Measurements from ENCODE around the gene GRIK1. TPM values are rescaled to one million over a fixed set of nuclear protein-coding genes. Genes with fewer than 3 reads are reported as not detected.

GRIK1 gene
- total RNA-seq, 1 donor from 2014 or later, result not detected

- ATAC-seq, result no peak
Observed at GRCh38 chr21:29826386-29826785, 113.4 kb downstream of the GRIK1 start.

GRCh38 chr21:29825936-29826335 lies 113.9 kb downstream of the GRIK1 start:
- no peak for ATAC-seq

- no peak for ATAC-seq
Observed at GRCh38 chr21:29825345-29825744, 114.5 kb downstream of the GRIK1 start.

DNA sequence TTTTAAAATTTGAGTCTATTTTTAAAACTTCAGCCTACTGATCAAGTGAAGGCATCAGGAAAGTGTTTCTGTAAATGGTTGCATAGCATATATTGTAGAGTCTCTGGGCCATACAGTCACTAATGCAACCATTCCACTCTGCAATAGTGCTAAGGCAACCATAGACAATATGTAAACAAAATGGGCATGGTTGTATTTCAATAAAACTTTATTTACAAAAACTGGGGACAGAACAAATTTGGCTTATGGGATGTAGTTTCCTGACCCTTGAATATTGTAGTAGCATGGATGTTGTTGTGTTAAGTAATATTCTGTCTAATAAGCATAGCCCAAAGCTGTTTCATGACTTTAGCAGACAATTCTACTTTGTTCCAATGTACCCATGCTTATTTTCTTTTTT lies 117.7 kb downstream of the GRIK1 start:
- ATAC-seq, result no peak

- no peak for ATAC-seq
Observed at GRCh38 chr21:29821230-29821629, 118.6 kb downstream of the GRIK1 start.

GRCh38 chr21:29819675-29820326 lies 120.0 kb downstream of the GRIK1 start:
- no peak for ATAC-seq

DNA sequence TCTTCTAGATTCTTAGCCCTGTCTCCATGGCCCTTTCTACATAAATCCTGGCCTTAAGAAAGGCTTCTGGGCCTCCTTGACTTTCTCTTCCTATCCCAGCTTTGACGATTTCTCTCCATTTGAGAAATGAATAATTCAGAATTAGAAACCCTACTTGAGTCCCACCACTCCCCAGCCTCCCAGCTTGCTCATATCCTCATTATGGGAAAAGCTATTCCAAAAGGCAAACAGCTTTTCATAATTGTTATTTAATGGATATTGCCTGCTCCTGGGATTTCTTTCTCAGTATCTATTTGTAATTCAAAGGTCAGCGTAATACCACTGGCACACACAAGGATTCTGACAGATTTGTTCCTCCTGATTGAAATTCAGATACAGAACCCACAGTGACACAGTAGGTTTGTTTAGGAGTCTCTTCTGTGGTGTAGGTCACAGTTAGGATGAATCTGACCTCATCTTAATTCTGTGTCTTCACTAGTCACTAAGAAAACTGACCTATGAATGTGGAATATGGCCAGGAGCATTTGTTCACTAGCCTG lies 121.3 kb downstream of the GRIK1 start:
- ATAC-seq, result no peak

GRCh38 chr21:29817450-29817849 lies 122.3 kb downstream of the GRIK1 start:
- ATAC-seq, result no peak

- no peak for ATAC-seq
Observed at GRCh38 chr21:29812947-29813346, 126.8 kb downstream of the GRIK1 start.

DNA sequence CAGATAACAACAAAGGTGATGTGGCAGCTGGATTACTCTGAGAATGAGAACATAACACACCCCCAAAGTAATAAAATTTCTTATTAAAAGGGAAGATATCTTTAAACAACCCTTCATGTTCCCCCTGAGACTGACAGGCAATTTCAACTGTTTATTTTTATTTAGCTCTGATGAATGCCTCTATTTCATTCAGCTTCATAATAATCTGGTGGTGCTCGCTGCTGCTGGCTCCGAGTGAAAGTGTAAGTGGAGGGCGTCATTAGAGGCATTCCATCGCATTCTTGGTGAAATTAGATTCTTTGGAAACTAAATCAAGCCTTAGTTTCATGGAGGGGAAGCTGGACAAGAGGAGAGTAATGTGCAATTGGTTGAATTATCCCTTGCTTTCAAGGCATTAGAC lies 128.9 kb downstream of the GRIK1 start:
- ATAC-seq, result no peak

DNA sequence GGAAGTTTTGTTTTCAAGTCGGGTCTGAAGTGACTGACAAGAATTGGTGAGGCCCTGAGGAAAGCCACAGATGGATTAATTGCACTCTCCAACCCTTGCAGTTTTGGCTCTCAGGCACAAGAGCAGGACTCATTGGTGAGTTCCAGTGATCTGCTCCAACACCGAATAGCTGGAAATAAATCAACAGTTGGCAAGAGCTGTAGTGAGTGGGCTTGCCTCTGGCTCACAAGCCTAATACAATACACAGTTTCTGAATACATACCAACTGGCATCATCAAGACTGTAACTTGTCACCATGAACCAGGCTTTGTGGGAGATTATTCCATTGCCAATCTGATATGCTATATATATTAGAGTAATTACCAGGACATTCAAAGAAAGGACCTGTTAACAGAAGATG lies 131.6 kb downstream of the GRIK1 start:
- ATAC-seq, result no peak

GRCh38 chr21:29805105-29805504 lies 134.7 kb downstream of the GRIK1 start:
- ATAC-seq, result peak; percentile 54

GRCh38 chr21:29803191-29803590 lies 136.6 kb downstream of the GRIK1 start:
- ATAC-seq, result no peak

DNA sequence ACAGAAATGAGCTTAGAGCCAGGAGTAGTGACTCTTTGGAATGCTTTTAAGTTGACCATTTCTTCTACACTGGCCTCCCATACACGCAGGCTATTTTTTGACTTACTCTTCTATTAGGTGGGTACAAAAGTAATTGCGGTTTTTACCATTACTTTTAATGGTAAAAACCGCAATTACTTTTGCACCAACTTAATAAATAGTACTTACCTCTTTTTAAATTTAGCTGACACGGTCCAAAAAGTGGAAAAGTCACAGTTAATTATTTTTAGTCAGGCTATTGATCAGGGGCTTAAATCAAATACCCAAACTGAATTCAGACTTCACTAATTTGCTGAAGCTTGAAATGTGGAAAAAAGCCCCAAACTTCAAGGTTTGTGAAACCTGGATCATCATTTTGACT lies 138.7 kb downstream of the GRIK1 start:
- ATAC-seq, result no peak

DNA sequence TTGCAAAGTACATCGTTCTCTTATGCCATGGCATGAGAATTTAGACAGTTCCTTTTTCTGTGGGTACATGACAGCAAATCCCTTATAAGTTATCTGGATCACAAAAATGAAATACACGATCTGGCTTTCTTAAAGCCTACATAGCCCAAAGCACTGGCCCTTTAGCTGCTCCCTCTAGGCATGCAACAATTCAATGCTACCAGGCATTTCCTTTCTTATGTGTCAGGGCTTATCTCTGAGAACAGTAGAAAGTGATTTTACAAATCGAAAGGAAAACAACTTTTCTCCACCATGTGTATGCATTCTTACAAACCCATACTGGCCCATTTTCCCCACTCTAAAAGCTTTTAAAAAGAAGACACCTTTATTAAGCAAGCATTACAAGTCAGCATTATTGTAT lies 139.7 kb downstream of the GRIK1 start:
- ATAC-seq, result no peak

- ATAC-seq, result no peak
Observed at GRCh38 chr21:29798840-29799239, 141.0 kb downstream of the GRIK1 start.

DNA sequence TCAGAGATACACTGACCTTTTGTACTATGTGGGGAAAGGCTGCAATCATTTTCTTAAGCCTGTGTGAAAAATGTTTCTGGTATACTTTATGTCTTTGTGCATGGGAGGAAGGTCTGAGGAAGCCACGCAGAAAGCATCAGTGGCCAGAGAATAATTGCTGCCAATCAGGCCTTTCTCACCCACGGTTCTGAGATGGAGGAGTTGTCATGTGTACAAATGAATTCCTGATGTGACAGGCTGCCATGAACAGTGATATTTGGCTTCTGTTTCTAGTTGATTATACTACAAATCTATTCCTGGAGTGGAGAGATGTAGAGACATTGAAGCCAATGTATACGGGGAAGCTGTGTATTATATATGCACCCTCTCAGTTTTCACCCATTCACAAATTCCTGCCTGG lies 142.6 kb downstream of the GRIK1 start:
- no peak for ATAC-seq

- no peak for ATAC-seq
Observed at GRCh38 chr21:29793712-29794111, 146.1 kb downstream of the GRIK1 start.

DNA sequence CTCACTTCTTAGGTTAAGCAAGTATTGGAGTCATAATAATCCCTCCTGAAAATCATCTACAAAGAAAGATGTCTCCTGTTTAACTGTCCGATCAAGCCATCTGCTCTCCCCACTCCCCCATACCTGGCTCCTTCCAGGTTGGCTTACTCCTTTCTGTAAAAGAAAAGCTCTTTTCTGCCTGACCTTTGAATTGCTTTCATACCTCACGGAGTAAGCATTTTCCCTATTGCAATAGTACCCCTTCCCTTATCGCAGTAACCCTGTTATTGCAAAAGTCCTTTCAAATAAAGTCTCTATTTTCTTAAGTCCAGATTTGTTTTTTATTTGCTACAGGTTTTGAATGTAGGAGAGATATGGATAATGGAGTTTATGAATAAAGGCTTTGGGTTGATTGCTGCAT lies 150.4 kb downstream of the GRIK1 start:
- ATAC-seq, result no peak

DNA sequence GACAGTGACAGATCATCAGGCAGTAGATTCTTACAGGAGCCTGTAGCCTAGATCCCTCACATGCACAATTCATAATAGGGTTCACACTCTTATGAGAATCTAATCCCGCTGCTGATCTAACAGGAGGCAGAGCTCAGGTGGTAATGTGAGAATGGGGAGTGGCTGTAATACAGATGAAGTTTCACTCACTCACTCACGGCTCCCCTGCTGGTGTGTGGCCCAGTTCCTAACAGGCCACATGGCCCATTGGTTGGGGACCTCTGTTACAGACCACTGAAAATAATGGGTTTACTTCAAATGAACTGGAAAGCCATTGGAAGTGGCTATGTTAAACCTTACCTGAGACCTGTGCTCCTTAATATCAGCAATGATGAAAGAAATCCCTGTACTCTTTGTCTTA lies 151.0 kb downstream of the GRIK1 start:
- ATAC-seq, result no peak

- ATAC-seq, result no peak
Observed at GRCh38 chr21:29787361-29787909, 152.4 kb downstream of the GRIK1 start.

- ATAC-seq, result no peak
Observed at GRCh38 chr21:29786496-29787360, 153.1 kb downstream of the GRIK1 start.

DNA sequence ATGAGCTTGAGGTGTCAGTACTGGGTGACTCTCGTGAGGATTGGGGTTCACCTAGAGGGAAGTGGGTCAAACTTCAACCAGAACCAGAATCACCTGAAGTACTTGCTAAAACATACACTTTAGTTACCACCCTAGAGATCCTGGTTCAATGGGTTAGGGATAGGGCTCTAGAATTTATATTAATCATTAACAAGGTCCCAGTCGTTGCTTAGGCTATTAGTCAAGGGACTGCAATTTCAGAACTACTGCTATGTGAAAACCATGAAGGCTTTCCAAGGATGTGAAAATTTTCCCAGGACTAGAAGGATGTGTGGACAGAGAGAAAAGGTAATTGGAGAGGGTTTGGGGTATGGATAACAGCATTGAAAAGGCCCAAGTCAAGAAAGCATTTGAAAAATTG lies 162.6 kb downstream of the GRIK1 start:
- ATAC-seq, result no peak

GRCh38 chr21:29775462-29775861 lies 164.3 kb downstream of the GRIK1 start:
- ATAC-seq, result no peak
